Neural cell (in vitro differentiated cells): ENCODE measurements around the gene SDK1.

Experiments used
- CTCF ChIP-seq: fragments of 450-650 bp; IDR thresholded peaks from 2 replicates; pipeline ENCODE4 v1.5.1; 2014; ENCODE audit warnings: antibody characterized with exemption, mild to moderate bottlenecking, moderate library complexity; ENCODE audit not compliant: poor library complexity, severe bottlenecking
- EP300 ChIP-seq: fragments of 450-650 bp; conservative IDR thresholded peaks from 2 replicates; pipeline ENCODE4 v1.6.1; 2014; ENCODE audit warnings: antibody characterized with exemption, mild to moderate bottlenecking, moderate library complexity; ENCODE audit not compliant: poor library complexity, severe bottlenecking
- EZH2 ChIP-seq: fragments of 200-600, 300-800 bp; shearing (Covaris generic), sonication (generic); IDR thresholded peaks from 2 replicates; pipeline ENCODE4 v1.6.1; 2014; ENCODE audit warnings: antibody characterized with exemption, low read length, borderline replicate concordance, mild to moderate bottlenecking; ENCODE audit not compliant: insufficient read depth, poor library complexity, severe bottlenecking
- POLR2AphosphoS5 ChIP-seq: IDR thresholded peaks from 2 replicates; pipeline ENCODE4 v1.6.1; 2012
- RAD21 ChIP-seq: fragments of 450-650 bp; conservative IDR thresholded peaks from 2 replicates; pipeline ENCODE4 v1.6.1; 2014; ENCODE audit warnings: antibody characterized with exemption, mild to moderate bottlenecking, moderate library complexity
- REST ChIP-seq: IDR thresholded peaks from 2 replicates; pipeline ENCODE4 v1.6.1; 2012; ENCODE audit warnings: borderline replicate concordance
- SMC3 ChIP-seq: fragments of 450-650 bp; conservative IDR thresholded peaks from 2 replicates; pipeline ENCODE4 v1.6.1; 2014; ENCODE audit warnings: antibody characterized with exemption, mild to moderate bottlenecking, moderate library complexity; ENCODE audit not compliant: poor library complexity
- TAF1 ChIP-seq: IDR thresholded peaks from 2 replicates; pipeline ENCODE4 v1.6.1; 2012; ENCODE audit warnings: low read depth

- no peak for TF ChIP-seq EZH2
- no peak for TF ChIP-seq EP300
- TF ChIP-seq TAF1 = no peak
- TF ChIP-seq RAD21 = no peak
- no peak for TF ChIP-seq CTCF
- no peak for TF ChIP-seq POLR2AphosphoS5
- TF ChIP-seq REST = no peak
- TF ChIP-seq SMC3 = no peak
Observed at GRCh38 chr7:4185721-4186512, 884.9 kb downstream of the SDK1 start.
